CD4-positive, alpha-beta T cell treated with Interleukin-10 for 1 hour (primary cell): ENCODE results near the gene MYO7A.

Source experiments
- DNase-seq: peaks from one replicate; pipeline ENCODE4 v3.0.0-alpha.2; 2020

MYO7A gene

GRCh38 chr11:77170107-77170506 lies 42.1 kb downstream of the MYO7A start:
- DNase-seq, result no peak

GRCh38 chr11:77171254-77171653 lies 43.2 kb downstream of the MYO7A start:
- DNase-seq, result no peak

GRCh38 chr11:77171885-77172665 lies 44.0 kb downstream of the MYO7A start:
- no peak for DNase-seq

GRCh38 chr11:77172666-77172982 lies 44.6 kb downstream of the MYO7A start:
- DNase-seq, result no peak

GRCh38 chr11:77173494-77173893 lies 45.4 kb downstream of the MYO7A start:
- no peak for DNase-seq

GRCh38 chr11:77174559-77174958 lies 46.5 kb downstream of the MYO7A start:
- no peak for DNase-seq

GRCh38 chr11:77175021-77175842 lies 47.2 kb downstream of the MYO7A start:
- no peak for DNase-seq

- DNase-seq, result no peak
Observed at GRCh38 chr11:77175869-77176539, 48.0 kb downstream of the MYO7A start.

GRCh38 chr11:77176996-77177395 lies 49.0 kb downstream of the MYO7A start:
- DNase-seq, result no peak

GRCh38 chr11:77178150-77178549 lies 50.1 kb downstream of the MYO7A start:
- no peak for DNase-seq

- DNase-seq, result no peak
Observed at GRCh38 chr11:77179048-77179447, 51.0 kb downstream of the MYO7A start.

GRCh38 chr11:77179681-77180080 lies 51.6 kb downstream of the MYO7A start:
- DNase-seq, result no peak

GRCh38 chr11:77180346-77180745 lies 52.3 kb downstream of the MYO7A start:
- DNase-seq, result no peak

- no peak for DNase-seq
Observed at GRCh38 chr11:77181226-77181625, 53.2 kb downstream of the MYO7A start.

GRCh38 chr11:77181799-77182541 lies 53.9 kb downstream of the MYO7A start:
- no peak for DNase-seq

- no peak for DNase-seq
Observed at GRCh38 chr11:77182542-77183430, 54.7 kb downstream of the MYO7A start.

- no peak for DNase-seq
Observed at GRCh38 chr11:77183431-77183984, 55.5 kb downstream of the MYO7A start.

- DNase-seq, result no peak
Observed at GRCh38 chr11:77184136-77184860, 56.3 kb downstream of the MYO7A start.

GRCh38 chr11:77186302-77186701 lies 58.3 kb downstream of the MYO7A start:
- DNase-seq, result no peak

- no peak for DNase-seq
Observed at GRCh38 chr11:77187111-77187750, 59.2 kb downstream of the MYO7A start.
